ENCODE results near the gene STOML3.

Gene STOML3

DNA sequence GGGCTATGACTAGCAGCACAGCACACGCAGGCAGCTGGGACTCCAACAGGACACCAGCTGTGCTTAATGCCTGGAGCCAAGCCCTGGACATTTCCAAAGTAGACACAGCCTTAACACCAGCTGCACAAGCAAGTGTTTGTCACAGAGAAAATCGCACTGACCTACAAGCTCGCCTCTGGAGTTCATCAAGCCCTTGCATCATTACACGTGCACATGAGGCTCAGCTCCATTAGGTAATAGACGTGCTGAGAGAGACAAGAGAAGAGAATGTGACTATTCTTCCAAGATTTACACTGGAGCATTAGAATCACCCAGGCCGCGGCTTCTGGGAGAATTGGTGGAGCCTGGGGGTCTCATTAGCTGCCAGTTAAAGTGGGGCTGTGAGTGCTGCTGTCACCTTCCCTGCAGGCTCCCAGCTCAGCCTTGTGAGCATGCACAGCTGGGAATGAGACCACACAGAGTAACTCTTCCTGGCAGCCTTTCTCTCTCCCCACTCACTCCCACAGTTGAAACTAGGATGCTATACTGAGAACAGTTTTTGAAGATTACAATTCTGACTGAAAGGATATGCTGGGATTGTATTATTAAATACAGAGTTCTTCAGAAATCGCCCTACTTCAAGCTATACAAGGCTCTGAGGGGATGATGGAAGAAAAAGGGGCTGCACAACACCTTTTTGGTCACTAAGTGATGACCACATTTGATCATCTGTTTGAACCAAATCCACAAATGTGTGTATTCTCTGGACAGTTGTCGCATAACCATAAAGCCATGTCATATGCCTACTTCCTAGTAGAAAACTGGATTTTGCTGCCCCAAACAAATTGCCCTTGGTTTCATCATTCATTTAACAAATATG, 10.5 kb downstream of the STOML3 start:
- no peak for DNase-seq

DNA sequence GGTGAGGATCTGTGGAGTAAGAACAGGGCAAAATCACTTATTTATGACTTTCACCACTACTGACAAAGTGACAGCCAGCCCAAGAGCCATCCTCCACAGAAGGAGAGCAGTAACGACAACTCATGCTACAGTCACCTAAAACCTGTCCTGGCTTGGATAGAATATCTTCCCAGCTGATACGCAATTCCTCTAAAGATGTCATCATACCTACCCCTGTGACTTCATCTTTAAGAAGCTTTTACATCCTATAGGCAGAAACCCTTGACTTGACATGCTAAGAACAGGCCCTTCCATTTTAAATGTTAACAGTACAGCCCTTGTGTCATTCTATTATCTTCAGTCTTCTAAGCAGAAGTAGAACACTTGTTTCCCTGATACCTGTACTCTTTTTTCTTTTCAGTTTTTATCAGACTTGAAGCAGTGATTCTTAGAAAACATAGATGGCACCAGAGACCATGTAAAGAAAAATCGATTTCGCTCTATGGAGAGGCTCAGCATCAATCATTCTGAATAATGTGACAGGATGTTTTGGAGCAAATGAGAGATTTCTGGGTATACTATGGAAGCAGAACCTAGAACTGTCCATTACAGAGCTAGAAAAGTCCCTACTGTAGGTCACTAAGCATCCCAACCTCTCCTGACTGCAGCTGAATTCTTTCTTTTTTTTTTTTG, 20.1 kb downstream of the STOML3 start:
- DNase-seq: no peak

DNA sequence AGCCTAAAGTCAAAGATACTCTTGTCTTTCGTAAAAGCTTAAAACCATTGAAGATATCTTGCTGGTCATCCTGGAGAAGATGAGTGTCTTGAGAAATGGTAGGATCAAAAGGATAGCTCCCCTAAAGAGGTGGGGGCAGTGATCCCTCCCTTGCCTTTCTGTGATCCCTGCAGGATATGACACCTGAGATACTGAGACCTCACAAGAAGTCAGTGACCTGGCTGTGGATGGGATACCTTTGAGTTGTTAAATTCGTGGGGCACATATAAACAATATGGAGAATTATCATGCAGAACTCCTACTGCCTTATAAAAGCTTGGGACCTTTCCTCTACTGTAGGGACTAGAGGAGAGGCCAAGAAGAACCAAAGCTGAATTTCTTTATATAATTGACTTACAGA, 21.4 kb downstream of the STOML3 start:
- no peak for DNase-seq

DNA sequence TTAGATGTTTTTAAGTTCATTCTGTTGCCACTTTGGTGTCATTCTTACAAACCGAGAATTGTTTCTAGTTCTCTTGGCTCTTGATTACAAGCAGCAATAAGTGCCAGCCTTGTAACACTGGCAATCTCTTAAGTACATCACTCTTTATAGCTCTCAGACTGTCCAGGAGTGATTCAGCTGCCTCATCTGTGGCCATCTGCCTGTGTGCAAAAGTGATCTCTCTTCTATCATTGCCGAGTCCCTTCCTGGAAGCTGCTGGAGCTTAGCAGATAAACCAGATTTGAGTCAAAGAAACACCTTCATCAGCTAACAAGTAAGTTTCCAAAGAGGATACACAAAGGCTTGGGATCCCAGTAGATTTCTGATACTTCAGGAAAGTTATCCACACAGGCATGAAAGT, 23.2 kb downstream of the STOML3 start:
- no peak for DNase-seq

DNA sequence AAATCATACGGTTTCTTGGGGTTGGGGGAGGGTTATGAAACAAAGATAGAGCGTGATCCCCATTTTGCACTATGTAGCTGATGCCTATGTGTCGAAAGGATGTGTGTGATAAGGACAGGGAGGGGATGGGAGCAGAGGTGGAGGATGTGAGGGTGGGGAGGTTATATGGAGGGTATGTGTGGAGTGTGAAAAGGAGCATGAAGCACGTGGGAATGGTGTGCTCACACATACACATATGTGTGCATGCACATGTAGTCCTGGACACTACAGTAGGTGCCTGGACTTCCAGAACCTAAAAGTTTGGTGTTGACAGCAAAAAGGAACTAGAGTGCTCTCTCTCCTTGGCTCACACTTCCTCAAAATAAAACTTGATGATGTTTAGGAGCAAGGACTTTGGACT, 25.4 kb downstream of the STOML3 start:
- DNase-seq: no peak

DNA sequence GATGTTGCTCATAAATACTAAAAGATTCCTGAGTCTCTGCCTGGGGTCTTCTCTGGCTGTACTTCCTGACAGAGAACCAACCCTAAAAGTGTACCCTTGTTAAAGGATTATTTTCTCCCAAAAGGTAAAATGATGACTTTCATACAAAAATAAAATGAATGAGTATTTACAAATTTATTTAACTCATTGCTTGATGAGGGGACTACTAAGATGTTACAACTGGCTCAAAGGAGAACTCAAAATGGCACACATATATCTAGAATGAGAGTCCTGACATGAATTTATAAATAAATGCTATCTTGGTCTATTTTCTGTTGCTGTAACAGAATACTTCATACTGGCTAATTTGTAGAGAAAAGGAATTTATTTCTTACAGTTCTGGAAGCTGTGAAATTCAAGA, 30.5 kb downstream of the STOML3 start:
- no peak for DNase-seq

DNA sequence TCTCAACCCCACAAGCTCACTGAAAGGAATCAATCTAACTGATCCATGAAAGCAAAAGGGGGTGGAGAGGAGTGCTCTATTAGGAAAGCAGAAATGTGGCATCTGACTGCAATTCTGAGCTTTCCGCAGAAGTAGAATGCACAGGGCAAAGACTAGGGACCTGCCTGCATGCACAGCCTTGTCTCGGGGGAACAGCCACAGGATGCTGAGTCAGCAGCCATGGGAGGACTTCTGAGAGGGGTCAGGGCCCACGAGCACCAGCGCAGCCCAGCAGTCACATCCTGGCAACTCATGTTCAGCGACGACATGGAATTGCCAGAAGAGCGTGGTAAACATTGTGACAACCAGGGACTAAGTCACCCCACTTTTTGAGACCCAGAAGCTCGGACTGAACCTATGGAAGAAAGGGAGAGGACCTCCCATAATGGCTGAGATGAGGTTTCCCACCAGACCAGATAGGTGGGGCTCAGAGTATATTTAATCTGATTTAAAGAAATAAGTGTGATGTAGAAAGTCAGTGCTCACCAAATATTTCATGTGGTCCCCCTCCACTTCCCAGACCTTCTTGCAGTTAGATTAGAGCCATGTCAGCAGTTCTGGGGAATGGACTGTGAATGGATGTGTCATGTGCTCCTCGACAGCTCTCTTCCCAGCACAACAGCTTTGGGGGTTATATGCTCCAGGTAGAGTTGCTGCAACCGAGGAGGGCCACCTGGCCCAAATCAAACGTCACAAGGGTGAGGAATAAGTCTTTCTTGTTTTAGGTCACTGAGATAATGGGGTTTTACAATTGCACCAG, 32.6 kb downstream of the STOML3 start:
- DNase-seq: no peak

DNA sequence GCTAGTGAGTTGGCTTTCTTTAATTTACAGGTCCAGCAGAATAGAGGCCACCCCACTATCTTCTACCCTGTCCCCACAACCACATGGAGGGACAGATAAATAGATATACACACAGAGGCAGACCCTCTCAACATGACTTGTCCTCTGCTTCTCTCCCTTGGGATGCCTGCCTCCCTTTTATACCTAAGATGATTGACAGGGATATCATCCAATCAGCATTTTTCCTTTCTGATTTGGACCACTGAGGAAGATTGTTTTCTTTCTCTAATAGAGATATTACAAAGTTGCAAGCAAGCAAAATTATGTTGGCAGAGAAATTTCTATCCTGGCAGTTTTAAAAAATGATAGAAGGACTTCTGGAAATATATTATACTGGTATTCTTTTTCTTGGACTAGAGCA, 35.8 kb downstream of the STOML3 start:
- DNase-seq: no peak

DNA sequence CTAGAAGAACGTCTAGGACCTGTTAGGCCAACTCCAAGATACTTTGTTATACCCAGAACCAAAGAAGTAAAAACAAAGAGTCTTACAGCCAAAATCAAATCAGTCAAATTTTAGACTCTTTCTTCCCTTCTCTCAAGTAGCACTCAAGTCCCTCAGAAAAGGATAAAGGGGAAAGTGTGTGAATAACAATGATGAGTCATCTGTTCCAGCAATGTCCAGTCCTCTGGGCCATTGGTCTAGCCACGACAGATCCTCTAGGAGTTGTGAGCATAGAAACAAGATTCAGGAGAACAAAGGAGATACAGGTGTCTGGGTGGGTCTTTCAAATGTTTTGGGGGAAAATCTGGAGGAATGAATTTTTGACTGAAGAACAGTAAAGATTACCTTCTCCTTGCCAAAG, 36.3 kb downstream of the STOML3 start:
- no peak for DNase-seq

DNA sequence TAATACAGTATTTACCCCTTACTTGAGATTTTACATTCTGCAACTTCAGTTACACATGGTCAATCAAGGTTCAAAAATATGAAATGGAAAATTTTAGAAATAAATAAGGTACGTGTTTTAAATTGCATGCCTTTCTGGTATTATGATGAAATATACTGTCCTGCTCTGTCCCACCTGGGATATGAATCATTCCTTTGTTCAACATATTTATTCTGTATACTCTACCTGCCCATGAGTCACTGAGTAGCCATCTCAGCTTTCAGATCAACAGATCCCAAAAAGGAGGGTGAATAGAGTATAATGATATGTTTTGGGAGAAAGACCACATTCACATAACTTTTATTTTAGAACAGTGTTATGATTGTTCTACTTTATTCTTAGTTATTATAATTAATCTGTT, 37.8 kb downstream of the STOML3 start:
- DNase-seq: no peak

DNA sequence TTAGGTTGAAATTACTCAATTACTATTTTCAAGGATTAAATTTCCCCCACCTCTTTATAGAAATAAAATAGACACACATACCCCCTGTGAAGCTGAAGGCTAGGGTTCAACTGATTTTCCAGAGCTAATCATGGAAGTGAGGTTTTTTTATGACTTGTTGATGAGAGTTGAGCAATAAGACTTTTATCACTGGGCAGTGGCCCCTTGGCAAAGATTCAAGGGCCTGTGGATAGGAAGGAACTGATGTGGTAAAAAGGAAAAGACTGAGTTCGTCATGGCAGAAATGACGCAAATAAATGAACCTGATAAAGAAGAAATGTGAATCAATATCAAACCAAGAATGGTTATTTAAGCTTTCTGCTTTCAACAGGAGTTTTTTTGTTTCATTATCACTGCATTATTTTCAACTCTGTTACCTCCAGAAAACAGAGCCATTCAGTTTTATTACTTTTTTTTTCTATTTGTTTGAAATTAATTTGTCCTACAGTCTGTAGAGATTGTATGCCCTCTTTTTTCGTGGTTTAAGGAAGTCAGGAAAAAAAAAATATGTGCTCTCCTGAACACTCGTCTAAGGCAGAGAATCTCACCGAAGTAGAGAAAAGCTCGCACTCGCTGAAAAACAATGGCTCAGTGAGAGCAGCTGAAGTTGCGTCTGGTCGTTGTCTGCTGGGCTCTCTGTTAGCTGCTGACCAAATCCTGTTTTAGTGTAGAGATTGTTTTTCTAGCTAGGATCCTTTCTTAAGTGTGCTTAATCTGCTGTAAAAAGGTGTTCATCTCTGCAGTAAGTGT, 38.9 kb downstream of the STOML3 start:
- no peak for DNase-seq

DNA sequence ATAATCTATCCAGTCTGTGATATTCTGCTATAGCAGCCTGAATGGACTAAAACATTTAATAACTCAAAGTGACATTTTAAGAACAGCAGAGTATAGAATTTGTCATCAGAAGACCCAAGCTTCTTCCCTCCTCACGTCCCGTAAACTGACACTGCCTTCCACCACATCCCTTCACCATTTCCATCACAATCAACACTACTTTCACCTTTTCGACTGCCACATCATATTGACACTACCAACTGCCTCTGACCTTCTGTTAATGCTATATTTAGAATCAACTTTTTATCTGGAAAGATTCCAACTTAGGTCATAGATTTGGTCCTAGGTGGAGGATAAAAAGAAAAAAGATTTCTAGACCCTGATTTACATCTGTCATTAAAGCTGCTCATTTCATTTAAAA, 39.6 kb downstream of the STOML3 start:
- no peak for DNase-seq

DNA sequence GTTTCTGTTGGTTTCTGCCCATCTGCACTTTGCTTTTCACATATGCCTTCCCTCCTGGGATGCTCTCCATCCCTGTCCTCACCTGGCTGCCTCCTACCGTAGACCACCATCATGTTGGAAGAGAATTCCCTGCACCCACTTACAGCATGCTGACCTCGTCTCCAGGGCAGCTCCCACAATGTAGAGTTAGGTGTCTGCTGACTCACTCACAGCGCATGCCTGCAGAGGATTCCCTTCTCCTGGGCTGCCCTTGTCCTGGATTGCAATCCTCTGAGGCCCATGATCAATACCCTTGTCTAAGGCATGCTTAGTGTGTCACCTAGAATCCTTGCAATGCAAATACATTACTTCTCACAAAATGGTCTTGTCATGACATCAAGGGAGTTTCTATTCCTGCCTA, 43.6 kb downstream of the STOML3 start:
- no peak for DNase-seq

DNA sequence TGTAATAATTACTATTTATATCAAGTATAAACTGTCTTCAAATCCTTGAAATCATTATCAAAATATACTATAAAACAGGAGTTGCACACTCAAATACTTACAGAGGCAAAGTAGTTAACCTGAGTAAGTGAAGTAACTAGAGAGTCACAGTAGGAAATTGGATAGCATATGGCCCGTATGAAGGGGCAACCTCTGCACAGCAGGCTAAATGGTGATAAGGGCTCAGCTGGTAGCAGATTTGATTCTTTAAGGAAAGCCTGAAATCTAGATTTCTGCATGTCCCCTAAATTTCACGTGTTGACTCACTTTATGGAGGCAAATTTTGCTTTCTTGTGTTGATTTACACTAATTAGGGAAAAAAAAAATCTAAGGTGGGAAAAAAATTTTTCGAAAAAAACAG, 46.4 kb downstream of the STOML3 start:
- DNase-seq: no peak

DNA sequence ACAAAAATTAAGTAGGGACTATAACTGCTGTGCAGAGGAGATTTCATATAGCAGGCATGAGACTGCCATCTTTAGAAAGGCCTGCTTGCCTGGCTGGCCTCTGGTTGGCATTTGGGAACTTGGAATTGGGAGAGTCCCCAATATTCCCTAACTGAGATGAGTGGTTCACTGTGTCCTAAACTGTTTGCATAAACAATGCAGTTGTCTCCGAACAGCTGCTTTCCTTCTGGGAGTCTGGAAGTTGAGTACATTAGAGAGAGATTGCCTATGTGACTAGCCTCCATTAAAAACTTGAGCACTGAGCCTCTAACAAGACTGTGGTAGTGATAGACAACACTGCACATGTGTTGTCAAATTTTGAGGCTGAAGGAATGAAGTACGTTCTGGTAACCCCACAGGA, 47.4 kb downstream of the STOML3 start:
- DNase-seq: no peak

DNA sequence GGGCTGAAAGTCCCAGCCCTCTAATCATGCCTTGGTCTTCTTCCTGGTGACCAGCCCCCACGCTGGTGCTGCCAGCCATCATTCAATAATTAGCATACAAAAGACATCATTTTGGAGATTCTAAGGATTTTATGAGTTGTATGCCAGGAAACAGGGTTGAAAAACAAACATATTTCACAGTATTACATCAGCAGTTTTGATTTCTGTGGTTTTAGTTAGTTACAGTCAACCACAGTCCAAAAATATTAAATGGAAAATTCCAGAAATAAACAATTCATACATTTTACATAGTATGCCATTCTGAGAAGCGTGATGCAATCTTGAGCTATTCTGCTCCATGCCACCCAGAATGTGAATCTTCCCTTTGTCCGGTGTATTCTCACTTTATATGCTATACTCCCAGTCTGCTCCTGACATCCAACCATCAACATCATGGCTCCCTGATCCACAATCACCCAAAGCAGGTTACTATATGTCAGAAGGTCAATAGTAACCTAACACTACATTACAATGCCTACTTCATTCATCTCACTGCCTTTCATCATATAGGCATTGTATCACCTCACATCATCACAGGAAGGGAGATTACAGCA, 49.2 kb downstream of the STOML3 start:
- no peak for DNase-seq

DNA sequence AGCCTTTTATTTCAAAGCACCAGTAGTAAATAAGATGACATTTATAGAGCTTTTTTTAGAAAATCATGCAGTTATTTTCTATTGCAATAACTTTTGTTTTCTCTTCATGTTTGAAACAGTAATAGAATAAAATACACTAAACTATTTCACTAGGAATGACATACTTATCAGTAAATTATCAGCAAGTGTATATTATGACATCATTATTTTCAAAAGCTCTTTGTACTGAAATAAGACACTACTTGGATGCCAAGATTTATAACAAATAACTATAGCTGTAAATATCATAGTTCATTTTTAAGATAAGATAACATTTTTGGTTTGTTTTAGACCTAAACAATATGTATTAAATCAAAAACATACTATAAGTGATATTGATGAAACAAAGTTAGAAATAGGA, 56.8 kb downstream of the STOML3 start:
- DNase-seq: no peak

DNA sequence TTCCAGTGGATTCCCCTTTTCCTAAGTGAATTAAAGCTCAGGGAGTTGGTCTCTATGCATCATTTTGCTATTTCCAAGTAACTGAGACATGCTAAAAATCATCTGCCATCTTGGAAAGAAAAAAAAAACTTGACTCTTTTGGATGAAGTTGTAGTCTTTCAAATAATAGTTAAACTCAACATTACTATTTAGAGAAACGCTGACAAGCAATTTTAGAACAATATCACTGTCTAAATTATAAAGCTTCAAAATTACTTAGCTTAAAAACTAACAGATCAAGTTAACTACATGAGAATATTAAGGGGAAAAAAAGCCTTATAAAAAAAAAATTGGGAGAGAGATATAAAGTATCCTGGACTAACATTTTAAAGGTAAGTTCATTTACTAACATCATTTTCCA, 68.5 kb downstream of the STOML3 start:
- no peak for DNase-seq

DNA sequence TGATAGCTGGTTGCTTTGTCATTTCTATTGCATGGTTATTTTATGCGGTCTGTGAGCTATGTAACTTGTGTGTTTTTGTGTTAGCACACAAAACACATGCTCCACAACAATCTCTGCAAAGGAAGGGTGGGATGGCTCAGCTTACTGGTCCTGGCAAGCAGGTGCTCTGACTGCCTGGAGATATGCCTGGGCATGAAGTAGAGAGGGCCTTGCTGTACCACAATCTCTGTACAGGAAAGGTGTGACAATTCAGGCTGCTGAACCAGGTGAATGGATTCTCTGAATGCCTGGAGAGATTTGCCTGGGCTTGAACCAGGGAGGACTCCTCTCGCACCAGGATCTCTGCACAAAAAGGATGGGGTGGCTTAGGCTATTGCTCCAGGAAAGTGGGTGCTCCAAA, 69.5 kb downstream of the STOML3 start:
- no peak for DNase-seq

All from CD4-positive, alpha-beta T cell treated with Interleukin-10 for 1 hour (primary cell).